Astrocyte of the cerebellum (primary cell): ENCODE measurements around the gene VASH2.

Experiments used
- DNase-seq: peaks from one replicate; pipeline ENCODE4 v3.0.0-alpha.2; 2011; ENCODE audit warnings: low read depth
- H3K4me3 ChIP-seq: 2 replicates; pipeline ENCODE4 v1.5.1; 2011; ENCODE audit warnings: mild to moderate bottlenecking, low read depth, low read length, moderate library complexity
- in situ Hi-C: cut with HindIII; loops from 2 replicates; pipeline ENCODE4 v1.10.0; 2017; ENCODE audit warnings: low sequenced_read_pairs
- TF ChIP-seq, protein P1 (sequence below): IDR thresholded peaks from 2 replicates; pipeline ENCODE4 v1.5.1; 2012; ENCODE audit warnings: low read length, low read depth, moderate library complexity, mild to moderate bottlenecking; ENCODE audit errors: missing control alignments

The VASH2 gene

DNA sequence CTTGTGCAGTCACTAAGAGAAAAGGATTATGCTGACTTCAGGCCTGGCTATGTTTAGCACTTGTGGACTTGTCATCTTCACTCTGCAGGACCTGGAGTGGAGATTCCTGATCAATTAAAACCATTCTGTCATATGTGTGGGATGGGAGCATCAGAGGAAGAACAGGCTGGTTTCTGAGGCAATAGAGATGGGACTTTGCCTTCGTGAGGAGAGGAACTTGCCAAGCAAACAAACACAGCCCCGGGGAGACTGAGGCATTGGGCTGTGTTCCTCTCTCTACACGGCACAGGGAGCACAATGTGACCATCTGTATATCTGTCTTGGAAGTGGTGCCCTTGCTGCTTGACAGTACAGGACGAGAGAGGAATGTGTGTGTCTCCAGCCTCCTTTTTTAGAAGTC is 23.1 kb downstream of the VASH2 start:
- TF ChIP-seq, protein P1, sequence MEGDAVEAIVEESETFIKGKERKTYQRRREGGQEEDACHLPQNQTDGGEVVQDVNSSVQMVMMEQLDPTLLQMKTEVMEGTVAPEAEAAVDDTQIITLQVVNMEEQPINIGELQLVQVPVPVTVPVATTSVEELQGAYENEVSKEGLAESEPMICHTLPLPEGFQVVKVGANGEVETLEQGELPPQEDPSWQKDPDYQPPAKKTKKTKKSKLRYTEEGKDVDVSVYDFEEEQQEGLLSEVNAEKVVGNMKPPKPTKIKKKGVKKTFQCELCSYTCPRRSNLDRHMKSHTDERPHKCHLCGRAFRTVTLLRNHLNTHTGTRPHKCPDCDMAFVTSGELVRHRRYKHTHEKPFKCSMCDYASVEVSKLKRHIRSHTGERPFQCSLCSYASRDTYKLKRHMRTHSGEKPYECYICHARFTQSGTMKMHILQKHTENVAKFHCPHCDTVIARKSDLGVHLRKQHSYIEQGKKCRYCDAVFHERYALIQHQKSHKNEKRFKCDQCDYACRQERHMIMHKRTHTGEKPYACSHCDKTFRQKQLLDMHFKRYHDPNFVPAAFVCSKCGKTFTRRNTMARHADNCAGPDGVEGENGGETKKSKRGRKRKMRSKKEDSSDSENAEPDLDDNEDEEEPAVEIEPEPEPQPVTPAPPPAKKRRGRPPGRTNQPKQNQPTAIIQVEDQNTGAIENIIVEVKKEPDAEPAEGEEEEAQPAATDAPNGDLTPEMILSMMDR, result no peak
- no peak overlapping the region for H3K4me3 ChIP-seq
- no peak for DNase-seq
- in situ Hi-C loops, result no loop called here

DNA sequence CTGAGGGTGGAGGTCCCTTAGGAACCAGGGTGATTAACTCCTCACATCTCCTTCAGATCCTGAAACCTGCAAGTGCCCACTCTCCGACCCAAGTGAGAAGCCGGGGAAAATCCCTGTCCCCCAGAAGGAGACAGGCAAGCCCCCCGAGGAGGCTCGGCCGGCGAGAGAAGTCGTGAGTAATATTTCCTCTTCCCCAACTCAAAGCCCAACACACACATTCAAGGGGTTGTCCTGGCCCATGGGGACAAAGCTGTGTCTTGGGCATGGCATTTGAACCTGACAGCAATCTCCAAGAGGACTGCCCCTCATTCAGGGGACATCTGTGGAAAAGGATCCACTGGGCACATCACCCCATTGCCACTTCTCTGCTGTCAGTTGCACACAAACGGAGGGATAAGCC is 23.6 kb downstream of the VASH2 start:
- in situ Hi-C loops, result no loop called here

DNA sequence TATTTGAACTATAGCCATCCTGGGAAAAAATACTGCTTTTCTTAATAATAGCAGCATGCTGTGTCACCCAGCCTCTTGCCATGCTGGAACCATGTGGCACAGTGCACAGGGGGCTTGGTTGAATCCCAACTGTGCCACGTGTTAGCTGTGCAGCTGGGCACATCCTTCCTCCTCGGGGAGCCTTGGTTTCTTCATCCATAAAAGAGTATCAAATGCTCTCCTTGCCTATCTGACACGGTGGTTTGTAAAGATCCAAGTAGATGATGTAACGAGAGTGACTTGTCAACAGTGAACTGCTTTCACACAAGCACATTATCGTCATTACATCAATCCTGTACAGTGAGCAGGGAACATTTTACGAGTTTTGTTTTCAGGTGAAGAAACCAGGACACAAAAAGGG is 24.4 kb downstream of the VASH2 start:
- in situ Hi-C loops, result no loop called here
- no peak overlapping the region for H3K4me3 ChIP-seq
- TF ChIP-seq, protein P1, result no peak
- no peak for DNase-seq

More for the DNA sequence above, 23.6 kb downstream of the VASH2 start:
- DNase-seq, result no peak
- no peak overlapping the region for H3K4me3 ChIP-seq
- TF ChIP-seq, protein P1, result no peak

DNA sequence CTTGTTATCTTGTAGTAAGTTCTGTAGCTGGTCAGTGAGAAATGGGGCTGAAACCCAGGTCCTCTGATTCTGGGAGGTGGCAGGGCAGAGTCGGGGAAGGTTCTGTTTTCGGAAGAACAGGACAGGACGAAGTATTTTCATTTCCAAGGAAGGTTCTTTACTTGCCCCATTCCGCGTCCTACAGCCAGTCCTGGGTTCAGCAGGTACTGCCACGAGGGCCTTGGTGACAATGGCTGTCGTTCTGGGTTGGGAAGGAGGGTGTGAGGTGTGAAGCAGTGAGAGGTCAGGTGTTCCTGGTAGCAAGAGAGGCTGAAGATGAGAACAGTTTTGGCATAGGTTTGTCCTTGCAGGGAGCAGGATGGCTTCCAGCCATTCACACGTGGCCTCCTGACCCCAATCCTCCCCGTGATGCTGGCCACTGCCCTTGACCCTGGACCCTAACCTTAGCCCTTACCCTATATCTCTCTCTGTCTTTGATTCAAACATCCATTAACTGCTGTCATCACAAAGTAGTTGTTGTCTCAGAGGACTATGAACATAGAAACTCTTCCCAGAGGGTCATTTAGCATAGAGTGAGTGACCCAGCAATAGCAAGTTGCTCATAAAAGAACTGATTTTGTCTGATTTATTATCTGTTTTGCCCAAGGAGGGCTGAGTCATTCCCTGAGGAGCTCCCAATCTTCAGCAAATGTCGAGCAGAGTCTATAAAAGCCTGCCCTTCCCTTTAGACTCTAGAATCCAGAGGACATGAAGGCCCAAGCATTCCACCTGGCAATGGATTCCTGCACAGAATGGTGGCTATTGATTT is 25.0 kb downstream of the VASH2 start:
- TF ChIP-seq, protein P1, result no peak
- no peak overlapping the region for H3K4me3 ChIP-seq
- DNase-seq, result no peak
- in situ Hi-C loops, result no loop called here

DNA sequence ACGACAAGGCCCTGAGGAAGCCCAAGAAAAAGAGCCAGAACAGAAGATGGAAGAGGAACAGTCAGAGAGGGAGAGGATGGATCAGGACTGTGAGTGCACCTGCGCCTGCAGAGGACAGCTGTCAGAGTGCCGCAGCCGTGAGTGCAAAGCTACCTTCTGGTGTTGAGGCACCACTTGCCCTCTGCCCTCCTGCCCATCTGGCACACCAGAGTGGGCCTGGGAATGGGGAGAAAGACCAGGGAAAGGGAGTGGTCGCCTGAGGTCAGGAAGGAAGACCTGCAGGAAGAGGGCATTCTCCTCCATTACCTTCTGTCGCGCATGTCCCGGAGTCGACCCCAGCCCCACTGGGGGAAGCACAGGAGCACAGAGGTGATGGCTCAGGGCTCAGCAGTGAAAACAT is 26.2 kb downstream of the VASH2 start:
- no peak overlapping the region for H3K4me3 ChIP-seq
- DNase-seq, result no peak
- TF ChIP-seq, protein P1, result no peak
- in situ Hi-C loops, result no loop called here

DNA sequence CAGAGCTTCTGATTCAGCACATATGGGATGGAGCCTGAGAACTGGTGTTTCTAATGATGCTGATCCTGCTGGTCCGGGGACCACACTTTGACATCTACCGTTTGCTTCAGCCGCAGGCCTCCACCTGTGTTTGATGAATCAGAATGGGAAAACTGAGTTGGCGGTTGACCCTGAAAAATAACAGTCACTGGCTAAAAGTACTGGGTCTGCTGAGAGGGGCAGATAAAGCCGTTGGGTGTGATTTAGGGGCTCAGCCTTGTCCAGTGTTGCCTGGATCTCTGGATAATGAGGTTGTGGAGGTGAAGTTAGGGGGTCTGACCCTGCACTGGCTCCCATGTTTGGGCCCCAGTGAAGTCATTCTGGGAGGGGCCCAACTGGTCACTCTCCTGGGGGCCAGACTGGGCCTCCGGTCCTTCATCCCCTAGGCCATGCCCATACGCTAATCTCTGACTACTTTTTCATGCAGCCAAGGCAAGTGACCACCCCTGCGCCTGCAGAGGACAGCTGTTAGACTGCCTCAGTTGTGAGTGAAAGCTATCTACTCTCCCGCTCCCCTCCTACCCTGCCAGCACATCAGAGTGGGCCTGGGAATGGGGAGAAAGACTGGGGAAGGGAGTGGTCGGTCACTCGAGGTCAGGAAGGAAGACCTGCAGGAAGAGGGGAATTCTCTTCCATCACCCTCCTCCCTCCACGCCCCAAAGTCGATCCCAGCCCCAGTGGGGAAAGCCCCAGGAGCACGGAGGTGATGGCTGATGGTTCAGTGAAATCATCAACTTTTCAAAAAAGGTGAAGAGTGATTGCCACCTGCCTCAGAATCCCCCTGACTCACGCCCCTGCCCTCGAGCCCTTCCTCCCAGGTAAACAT is 27.7 kb downstream of the VASH2 start:
- TF ChIP-seq, protein P1, result no peak
- in situ Hi-C loops, result no loop called here
- DNase-seq, result no peak

More for the DNA sequence above, 27.7 kb downstream of the VASH2 start:
- H3K4me3 ChIP-seq, result no peak overlapping the region
